GM21360 (cell line): ENCODE data around the gene WWP2.
"Not testable (repeated sequence)": the region's sequence is repeated elsewhere in the genome, so short reads cannot be mapped to it uniquely, and the experiment has no call there.

Experiments used
- ATAC-seq: cut with Tn5 transposase; IDR thresholded peaks from one replicate; pipeline ENCODE4 v1.9.1; 2021; ENCODE audit warnings: mild to moderate bottlenecking, moderate library complexity; ENCODE audit not compliant: unreplicated experiment

WWP2 gene

DNA sequence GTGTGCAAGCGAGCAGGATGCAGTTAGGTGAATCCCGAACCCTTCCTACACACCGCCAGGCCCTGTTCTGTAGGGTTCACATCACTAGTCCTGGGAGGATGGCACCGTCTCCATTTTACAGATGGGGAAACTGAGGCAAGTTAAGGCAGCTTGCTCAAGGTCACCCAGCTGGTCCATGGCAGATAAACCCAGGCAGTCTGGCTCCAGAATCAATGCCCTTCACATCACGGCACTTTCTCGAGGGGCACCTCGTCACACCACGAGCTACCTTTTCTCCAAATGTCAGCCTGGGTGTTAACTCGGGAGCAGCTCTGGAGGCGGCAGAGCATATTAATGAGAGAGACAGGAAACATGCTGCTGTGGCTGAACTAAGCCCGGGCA is 16.9 kb upstream of the WWP2 start:
- no peak for ATAC-seq

GRCh38 chr16:69745959-69746358 is 16.2 kb upstream of the WWP2 start:
- no peak for ATAC-seq

- no peak for ATAC-seq
Measured at GRCh38 chr16:69747115-69747514, 15.0 kb upstream of the WWP2 start.

GRCh38 chr16:69748694-69749345 is 13.3 kb upstream of the WWP2 start:
- no peak for ATAC-seq

DNA sequence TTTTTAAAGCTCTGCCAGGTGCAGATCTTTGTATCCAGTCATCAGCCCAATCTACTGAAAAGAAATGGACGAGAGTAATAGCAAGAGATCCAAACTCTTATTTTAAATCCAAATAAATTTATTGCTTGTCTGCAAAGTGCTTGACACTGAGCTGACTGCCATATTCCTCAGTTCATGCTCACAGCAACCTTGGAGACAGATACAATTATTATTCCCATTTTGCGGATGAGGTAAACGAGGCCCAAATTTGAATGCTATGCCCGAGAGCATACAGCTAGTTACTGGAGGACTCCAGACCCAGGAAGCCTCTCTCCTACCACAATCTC is 8.0 kb upstream of the WWP2 start:
- ATAC-seq, result no peak

DNA sequence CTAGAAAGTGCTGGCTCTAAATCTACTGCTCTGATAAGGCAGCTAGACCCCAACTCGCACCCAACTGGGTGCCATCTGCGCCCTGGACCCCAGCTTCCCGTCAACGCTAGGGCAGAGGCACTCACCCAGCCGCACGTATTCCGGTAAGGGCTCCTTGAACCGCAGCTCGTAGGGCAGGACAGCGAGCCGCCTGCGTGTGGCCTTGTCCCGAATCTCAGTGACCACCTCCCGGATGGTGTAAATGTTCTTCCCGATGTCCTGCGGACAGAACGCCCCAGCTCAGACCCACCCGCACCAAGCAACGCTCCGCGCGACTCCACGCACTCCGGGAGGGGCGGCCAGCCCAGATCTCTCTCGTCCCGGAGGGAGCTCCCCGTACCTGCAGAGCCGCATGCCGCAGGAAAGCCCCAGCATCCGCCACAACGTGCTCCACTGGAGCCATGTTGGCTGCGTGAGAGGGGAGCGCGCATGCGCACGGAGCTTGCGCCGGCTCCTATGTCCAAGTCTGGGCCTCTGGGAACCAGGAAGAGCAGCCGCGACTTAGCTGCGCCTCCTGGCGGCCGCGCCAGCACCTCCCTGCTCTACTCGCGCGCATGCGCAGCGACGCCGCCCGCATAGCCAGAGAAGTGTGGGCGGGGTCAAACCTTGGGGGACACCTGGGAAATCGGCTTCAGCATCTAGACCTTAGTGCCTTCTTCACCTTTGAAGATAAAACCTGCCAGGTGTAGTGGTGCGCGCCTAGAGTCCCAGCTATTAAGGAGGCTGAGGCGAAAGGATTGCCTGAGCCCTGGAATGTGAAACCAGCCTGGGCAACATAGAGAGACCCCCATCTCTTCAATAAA is 7.4 kb upstream of the WWP2 start, which contains the start of gene NOB1:
NOB1 (minus strand) TSS at position 458 of the 842 bp plus-strand sequence; CDS start at position 442, 16 bp downstream.
- ATAC-seq, result peak; percentile 90

DNA sequence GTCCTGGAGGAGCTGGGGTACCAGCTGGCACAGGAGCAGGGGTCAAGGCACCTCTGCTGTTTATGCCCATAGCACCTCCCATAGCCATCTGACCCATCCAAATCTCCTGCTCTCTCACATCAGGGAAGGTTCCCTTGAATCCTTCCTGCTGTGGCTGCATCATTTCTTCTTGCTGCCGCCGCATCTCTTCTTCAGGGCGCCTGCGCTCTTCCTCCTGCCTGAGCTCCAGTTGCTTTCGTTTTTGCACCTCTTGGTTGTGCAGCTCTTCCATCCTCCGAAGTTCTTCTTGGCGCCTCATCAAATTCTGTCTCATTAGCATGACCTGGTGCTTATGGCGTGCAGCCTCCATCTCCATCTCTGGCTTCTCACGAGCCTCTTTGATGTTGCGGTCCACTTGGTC is 5.4 kb upstream of the WWP2 start:
- ATAC-seq, result no peak

- ATAC-seq, result not testable (repeated sequence)
Measured at GRCh38 chr16:69757375-69757774, 4.8 kb upstream of the WWP2 start.

DNA sequence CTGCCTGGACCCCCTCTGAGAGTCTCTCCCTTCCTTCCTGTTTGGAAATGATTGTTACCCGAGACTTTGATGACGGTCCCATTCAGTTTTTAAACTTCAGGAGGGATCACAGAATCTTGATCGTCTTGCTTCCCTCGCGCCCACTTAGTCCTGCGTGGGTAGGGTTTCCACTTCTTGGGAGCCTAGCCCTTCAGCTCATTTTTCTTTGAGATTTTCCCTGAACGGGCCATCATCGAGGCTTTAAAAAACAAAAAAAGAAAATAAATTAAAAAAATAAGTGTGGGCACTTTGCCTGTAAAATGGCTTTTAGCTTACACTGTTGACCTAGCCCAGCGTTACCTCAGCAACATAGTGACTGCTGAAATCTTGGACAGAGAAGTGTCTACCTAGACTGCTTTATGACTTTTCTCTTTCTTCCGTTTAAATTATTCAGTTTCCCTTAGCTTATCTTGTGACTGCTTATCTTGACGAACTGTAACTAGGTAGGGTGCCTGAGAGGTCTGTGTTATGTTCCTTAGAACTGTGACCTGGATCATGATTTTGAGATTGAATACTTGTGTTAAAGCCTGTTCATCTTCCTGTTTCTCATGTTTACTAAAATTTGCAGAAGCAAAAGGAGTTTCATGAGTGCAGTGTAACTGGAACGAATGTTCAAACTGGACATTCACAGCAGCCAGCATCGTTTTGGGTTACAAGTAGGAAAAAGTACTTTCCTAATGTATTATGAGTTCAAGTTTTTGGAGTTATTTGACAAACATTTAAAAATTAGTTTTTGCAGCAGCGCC is 874 bp downstream of the WWP2 start:
- ATAC-seq, result no peak

- no peak for ATAC-seq
Measured at GRCh38 chr16:69763599-69763942, 1.4 kb downstream of the WWP2 start.

DNA sequence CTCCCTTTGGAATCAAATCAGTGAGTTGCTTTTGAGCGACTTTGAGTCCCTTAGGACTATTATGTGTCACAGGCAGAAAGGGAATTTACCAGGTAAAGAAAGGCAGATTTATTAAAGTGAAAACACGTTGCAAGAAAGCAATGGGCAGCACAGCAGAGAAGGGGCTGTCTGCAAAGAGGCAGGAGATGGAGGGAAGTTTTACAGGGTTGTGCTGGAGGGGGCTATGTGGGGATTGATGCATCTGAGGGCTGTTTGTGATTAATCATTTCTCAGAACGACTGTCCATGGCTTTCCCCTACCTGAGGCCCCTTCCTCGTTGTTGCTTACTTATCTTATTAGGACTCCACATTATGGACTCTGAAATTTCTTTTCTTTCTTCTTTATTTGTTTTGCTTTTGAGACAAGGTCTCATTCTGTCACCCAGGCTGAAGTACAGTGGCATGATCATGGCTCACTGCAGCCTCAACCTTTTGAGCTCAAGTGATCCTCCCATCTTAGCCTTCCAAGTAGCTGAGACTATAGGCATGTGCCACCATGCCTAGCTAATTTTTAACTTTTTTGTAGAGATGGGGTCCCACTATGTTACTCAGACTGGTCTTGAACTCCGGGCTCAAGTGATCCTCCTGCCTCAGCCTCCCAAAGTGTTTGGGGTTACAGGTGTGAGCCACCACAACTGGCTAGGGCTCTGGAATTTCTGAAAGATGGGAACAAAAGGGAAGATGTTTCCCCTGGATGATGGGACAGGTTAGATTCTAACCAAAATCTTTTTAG is 5.5 kb downstream of the WWP2 start:
- no peak for ATAC-seq

GRCh38 chr16:69768666-69769065 is 6.5 kb downstream of the WWP2 start:
- ATAC-seq, result no peak

DNA sequence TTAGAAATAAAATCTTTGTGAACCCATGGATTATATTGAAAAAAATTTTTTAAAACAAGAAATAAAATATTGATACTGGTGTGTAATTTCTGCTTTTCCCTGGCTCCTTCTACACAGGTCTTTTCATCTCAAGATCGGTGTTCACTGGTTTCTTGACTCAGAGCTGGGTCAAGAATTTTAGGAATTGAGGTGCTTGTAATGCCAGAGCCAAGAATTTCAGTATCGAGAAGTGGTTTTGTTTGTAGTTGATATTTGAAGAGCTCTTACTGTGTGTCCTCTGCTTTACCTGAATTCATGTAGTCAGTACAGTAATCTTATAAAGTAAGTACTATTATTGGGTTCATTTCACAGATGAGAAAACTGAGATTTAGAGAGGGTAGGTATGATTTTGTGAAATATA is 7.3 kb downstream of the WWP2 start:
- no peak for ATAC-seq

DNA sequence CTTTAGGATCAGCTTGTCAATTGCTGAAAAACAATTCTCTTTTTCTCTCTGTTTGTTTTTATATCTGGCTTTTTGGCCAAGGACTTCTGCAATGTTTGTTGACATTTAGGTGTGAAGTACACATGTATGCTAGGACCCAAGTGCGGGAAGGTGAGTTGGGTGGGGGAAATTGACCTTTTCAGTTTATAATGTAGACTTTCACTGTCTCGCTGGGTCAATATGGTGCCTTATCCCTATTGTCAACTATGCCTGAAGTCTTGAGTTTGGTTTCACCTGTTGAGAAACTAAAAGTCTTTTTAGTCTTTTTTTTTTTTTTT is 9.5 kb downstream of the WWP2 start:
- ATAC-seq, result no peak

DNA sequence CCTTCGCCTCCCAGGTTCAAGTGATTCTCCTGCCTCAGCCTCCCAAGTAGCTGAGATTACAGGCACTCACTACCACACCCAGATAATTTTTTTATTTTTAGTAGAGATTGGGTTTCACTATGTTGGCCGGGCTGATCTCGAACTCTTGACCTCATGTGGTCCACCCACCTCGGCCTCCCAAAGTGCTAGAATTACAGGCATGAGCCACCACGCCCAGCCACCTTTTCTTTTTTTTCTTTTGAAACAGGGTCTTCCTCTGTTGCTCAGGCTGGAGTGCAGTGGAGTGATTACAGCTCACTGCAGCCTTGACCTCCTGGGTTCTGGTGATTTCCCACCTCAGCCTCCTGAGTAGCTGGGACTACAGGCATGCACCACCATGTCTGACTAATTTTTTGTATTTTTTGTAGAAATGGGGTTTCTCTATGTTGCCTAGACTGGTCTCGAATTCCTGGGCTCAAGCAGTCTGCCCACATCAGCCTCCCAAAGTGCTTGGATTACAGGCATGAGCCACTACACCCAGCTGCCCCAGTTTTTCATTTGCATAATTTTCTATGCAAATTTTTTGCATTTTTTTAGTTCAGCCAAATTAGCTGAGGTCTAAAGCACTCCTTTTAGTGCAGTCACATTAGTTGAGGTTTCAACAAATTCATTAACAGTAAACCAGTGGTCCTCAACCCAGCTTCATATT is 11.3 kb downstream of the WWP2 start:
- ATAC-seq, result no peak

DNA sequence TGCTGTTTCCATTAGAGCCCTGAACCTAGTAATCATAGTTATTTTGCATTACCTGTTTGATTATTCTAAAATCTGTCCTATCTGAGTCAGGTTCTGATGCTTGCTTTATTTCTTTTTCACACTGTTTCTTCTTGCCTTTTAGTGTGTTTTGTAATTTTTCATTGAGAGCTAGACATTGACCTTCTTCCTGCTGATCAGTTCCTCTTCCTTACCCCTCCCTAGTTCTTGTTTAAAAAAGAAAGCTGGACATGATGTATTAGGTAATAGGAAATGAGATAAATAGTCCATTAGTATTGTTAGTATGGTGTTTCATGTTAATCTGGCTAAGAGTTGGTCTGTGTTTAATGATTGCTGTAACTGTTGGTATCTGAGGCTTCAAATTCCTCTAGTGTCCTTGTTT is 13.4 kb downstream of the WWP2 start:
- ATAC-seq, result no peak

- no peak for ATAC-seq
Measured at GRCh38 chr16:69779724-69780123, 17.6 kb downstream of the WWP2 start.

DNA sequence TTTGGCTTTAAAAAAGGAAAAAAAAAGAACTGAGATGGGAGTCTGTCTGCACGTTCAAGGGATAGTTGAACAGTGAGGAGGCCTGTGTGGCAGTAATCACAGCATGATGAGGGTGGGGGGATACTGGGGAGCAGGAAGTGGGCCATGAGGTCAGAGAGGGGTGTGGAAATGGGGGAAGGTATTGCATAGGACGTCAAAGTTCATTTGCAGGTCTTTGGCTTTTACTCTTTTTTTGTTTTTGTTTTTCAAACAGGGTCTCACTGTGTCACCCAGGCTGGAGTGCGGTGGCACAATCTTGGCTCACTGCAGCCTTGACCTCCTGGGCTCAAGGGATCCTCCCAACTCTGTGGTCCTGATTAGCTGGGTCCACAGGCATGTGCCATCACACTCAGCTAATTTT is 19.0 kb downstream of the WWP2 start:
- no peak for ATAC-seq

GRCh38 chr16:69784586-69784985 is 22.5 kb downstream of the WWP2 start:
- no peak for ATAC-seq

- no peak for ATAC-seq
Measured at GRCh38 chr16:69787883-69788282, 25.8 kb downstream of the WWP2 start.

- not testable (repeated sequence) for ATAC-seq
Measured at GRCh38 chr16:69791391-69791847, 29.3 kb downstream of the WWP2 start.
